ENCODE results near the gene RANBP3. TPM values are rescaled to one million over a fixed set of nuclear protein-coding genes. Genes with fewer than 3 reads are reported as not detected.

Gene RANBP3
- total RNA-seq, 1 donor from 2014 or later, result 77.8 TPM

- Mint-ChIP-seq H3K4me1 (no peaks in the 10 kb centered on the region), H3K4me3 (no peak overlapping the region), H3K36me3 (peaks cover 6% of the 10 kb centered on the region), H3K27ac (no peak overlapping the region), H3K9me3 (no peaks in the 10 kb centered on the region), H3K27me3 (ENCODE audit: insufficient read depth, low read depth) (peaks cover 9% of the 10 kb centered on the region)
- Histone ChIP-seq H3K9me3 (ENCODE audit: low read depth) (no peaks in the 10 kb centered on the region), H3K4me2 (no peak overlapping the region), H3F3A (ENCODE audit: low read depth) (no peaks in the 10 kb centered on the region), H3K27ac (no peak overlapping the region), H3K79me2 (ENCODE audit: low read depth) (no peaks in the 10 kb centered on the region), H4K20me1 (ENCODE audit: low read depth) (peaks cover 3% of the 10 kb centered on the region), H3K27me3 (no peaks in the 10 kb centered on the region), H3K36me3 (no peaks in the 10 kb centered on the region), H3K9ac (no peak overlapping the region), H2AFZ (replicated peaks) (no peak overlapping the region), H3K4me1 (no peaks in the 10 kb centered on the region), H3K4me3 (no peak overlapping the region)
- no peak for DNase-seq (ENCODE audit: low spot score)
- TF ChIP-seq EZH2phosphoT487 (IDR thresholded peaks at IDR 0.05) (no peak), EZH2 (IDR thresholded peaks at IDR 0.05) (no peak), CTCF (IDR thresholded peaks at IDR 0.05) (no peak)
Measured at GRCh38 chr19:5917431-5918107, 60.4 kb downstream of the RANBP3 start.

GRCh38 chr19:5916181-5916708 is 61.7 kb downstream of the RANBP3 start:
- Histone ChIP-seq H3K79me2 (ENCODE audit: low read depth) (no peaks in the 10 kb centered on the region), H3K4me2 (no peak overlapping the region), H3K9ac (no peak overlapping the region), H3K4me3 (no peak overlapping the region), H2AFZ (replicated peaks) (no peak overlapping the region), H3K36me3 (no peaks in the 10 kb centered on the region), H4K20me1 (ENCODE audit: low read depth) (peaks cover 3% of the 10 kb centered on the region), H3K27ac (no peak overlapping the region), H3K4me1 (no peaks in the 10 kb centered on the region), H3F3A (ENCODE audit: low read depth) (no peaks in the 10 kb centered on the region), H3K9me3 (ENCODE audit: low read depth) (no peaks in the 10 kb centered on the region), H3K27me3 (no peaks in the 10 kb centered on the region)
- DNase-seq (ENCODE audit: low spot score), result no peak
- Mint-ChIP-seq H3K9me3 (no peaks in the 10 kb centered on the region), H3K4me3 (no peak overlapping the region), H3K27ac (no peak overlapping the region), H3K36me3 (no peaks in the 10 kb centered on the region), H3K4me1 (no peaks in the 10 kb centered on the region), H3K27me3 (ENCODE audit: insufficient read depth, low read depth) (peaks cover 9% of the 10 kb centered on the region)
- TF ChIP-seq EZH2phosphoT487 (IDR thresholded peaks at IDR 0.05) (no peak), EZH2 (IDR thresholded peaks at IDR 0.05) (no peak), CTCF (IDR thresholded peaks at IDR 0.05) (no peak)

GRCh38 chr19:5915782-5916165 is 62.2 kb downstream of the RANBP3 start:
- H3K4me1 ChIP-seq, result no peaks in the 10 kb centered on the region
- TF ChIP-seq EZH2phosphoT487 (IDR thresholded peaks at IDR 0.05) (no peak), EZH2 (IDR thresholded peaks at IDR 0.05) (no peak), CTCF (IDR thresholded peaks at IDR 0.05) (no peak)
- no peak for DNase-seq (ENCODE audit: low spot score)
- no peak overlapping the region for H3K4me3 ChIP-seq
- H3K36me3 Mint-ChIP-seq, result no peaks in the 10 kb centered on the region
- H3K9me3 Mint-ChIP-seq, result no peaks in the 10 kb centered on the region
- H3K36me3 ChIP-seq, result no peaks in the 10 kb centered on the region
- no peaks in the 10 kb centered on the region for H3K4me1 Mint-ChIP-seq
- no peak overlapping the region for H2AFZ ChIP-seq (replicated peaks)
- H3K4me2 ChIP-seq, result no peak overlapping the region
- no peak overlapping the region for H3K27ac Mint-ChIP-seq
- no peak overlapping the region for H3K9ac ChIP-seq
- H3K4me3 Mint-ChIP-seq, result no peak overlapping the region
- H3K27ac ChIP-seq, result no peak overlapping the region
- H4K20me1 ChIP-seq (ENCODE audit: low read depth), result peaks cover 3% of the 10 kb centered on the region
- H3K27me3 ChIP-seq, result no peaks in the 10 kb centered on the region
- H3K27me3 Mint-ChIP-seq (ENCODE audit: insufficient read depth, low read depth), result peaks cover 9% of the 10 kb centered on the region
- H3F3A ChIP-seq (ENCODE audit: low read depth), result no peaks in the 10 kb centered on the region
- no peaks in the 10 kb centered on the region for H3K9me3 ChIP-seq (ENCODE audit: low read depth)
- H3K79me2 ChIP-seq (ENCODE audit: low read depth), result no peaks in the 10 kb centered on the region

All from neural progenitor cell (in vitro differentiated cells).